ENCODE data around the gene STAB1. TPM values are rescaled to one million over a fixed set of nuclear protein-coding genes. Genes with fewer than 3 reads are reported as not detected.
A peak's percentile ranks its signal among the peaks of the same experiment; 100 is the strongest.

The STAB1 gene
- total and polyA plus RNA-seq, 2 of the 8 experiments (the other 6 are each of a cell fraction or from before 2014, with no cell fraction given) = 1.0 to 1.9 TPM

DNA sequence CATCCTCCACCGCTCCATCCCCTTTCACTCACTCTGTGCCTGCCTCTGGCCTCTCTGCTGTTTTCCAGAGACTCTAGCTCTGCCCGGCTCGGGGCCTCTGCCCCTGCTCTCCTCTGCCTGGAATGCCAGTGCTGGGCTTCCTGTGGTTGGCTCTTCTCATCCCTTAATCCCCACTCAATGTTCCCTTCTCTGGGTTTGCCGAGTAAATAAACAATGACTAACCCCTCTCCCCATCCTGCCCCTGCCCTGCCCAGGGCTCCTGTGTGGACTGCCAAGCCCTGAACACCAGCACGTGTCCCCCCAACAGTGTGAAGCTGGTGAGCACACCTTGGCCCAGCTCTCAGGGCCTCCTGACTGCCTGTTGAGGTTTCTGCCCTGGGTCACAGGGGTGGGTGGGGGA, 12.2 kb downstream of the STAB1 start:
- WGBS, 2 experiments (ENCODE audit: extremely low coverage in 1 of 2, insufficient coverage in 1 of 2, insufficient read length in 1 of 2, insufficient replicate concordance in 2 of 2, low coverage in 1 of 2, low lambda C conversion rate in 2 of 2, missing lambda C conversion rate in 1 of 2) = 80% methylated on average over 5 of the region's 5 CpGs; no CpG with 5 or more reads in 1 of the 2 experiments
- no peak overlapping the region for H3K4ac ChIP-seq (replicated peaks; ENCODE audit: insufficient read length, low read depth, low read length)
- no peak overlapping the region for H3K9ac ChIP-seq (replicated peaks in 1 of 4; ENCODE audit: extremely low read depth in 1 of 4, low read depth in 3 of 4, low read length in 3 of 4)
- ChIA-PET CTCF (ENCODE audit: partially characterized antibody) (no interaction called here), POLR2A (ENCODE audit: partially characterized antibody) (no interaction called here)
- H3K4me2 ChIP-seq (ENCODE audit: insufficient read depth in 1 of 2, low read depth in 2 of 2, low read length in 2 of 2) = no peak overlapping the region
- no peaks in the 10 kb centered on the region for H3K27me3 ChIP-seq (replicated peaks in 1 of 4; ENCODE audit: control insufficient read depth in 3 of 4, extremely low read depth in 1 of 4, insufficient read depth in 3 of 4, low read length in 3 of 4)
- no peak overlapping the region for H3K56ac ChIP-seq (replicated peaks; ENCODE audit: insufficient read length, low read depth, low read length)
- no peak overlapping the region for H2BK20ac ChIP-seq (ENCODE audit: low read length)
- no peaks in the 10 kb centered on the region for H3K79me2 ChIP-seq (ENCODE audit: control insufficient read depth in 1 of 2, insufficient read depth in 2 of 2, low read length in 2 of 2)
- no peaks in the 10 kb centered on the region for H3K23me2 ChIP-seq (ENCODE audit: low read depth, low read length)
- H4K20me1 ChIP-seq (replicated peaks in 1 of 2; ENCODE audit: control insufficient read depth in 1 of 2, insufficient read depth in 2 of 2, low read length in 2 of 2) = no peaks in the 10 kb centered on the region
- no peaks in the 10 kb centered on the region for H3K36me3 ChIP-seq (ENCODE audit: control insufficient read depth in 2 of 4, insufficient read depth in 4 of 4, low read length in 3 of 4)
- H2AK5ac ChIP-seq (ENCODE audit: low read depth, low read length) = no peak overlapping the region
- no peak overlapping the region for H3K27ac ChIP-seq (ENCODE audit: low read depth, low read length)
- H3K14ac ChIP-seq (ENCODE audit: insufficient read length) = no peak overlapping the region
- 0 out of 2 replicates have a peak overlapping the region, but pooled peaks have one; percentile 45 for H4K8ac ChIP-seq (ENCODE audit: extremely low read depth, insufficient read depth, low read length)
- FAIRE-seq = no peak
- no peak for DNase-seq (ENCODE audit: low read depth in 1 of 2, low spot score in 2 of 2)
- no peak overlapping the region for H2BK5ac ChIP-seq (ENCODE audit: low read depth, low read length)
- no peak overlapping the region for H2BK15ac ChIP-seq (ENCODE audit: low read length)
- no peak overlapping the region for H3K23ac ChIP-seq (ENCODE audit: insufficient read length)
- H4K91ac ChIP-seq (replicated peaks; ENCODE audit: insufficient read length, low read length) = no peak overlapping the region
- H3K79me1 ChIP-seq (ENCODE audit: low read depth, low read length) = no peaks in the 10 kb centered on the region
- H3K4me3 ChIP-seq (ENCODE audit: extremely low read depth in 1 of 4, insufficient read depth in 2 of 4, low read depth in 3 of 4, low read length in 4 of 4) = no peak overlapping the region
- no peaks in the 10 kb centered on the region for H3K9me3 ChIP-seq (ENCODE audit: insufficient read depth in 2 of 2, low read depth in 1 of 2, low read length in 1 of 2)
- H2BK120ac ChIP-seq (replicated peaks; ENCODE audit: low read depth, low read length) = no peak overlapping the region
- H4K5ac ChIP-seq (ENCODE audit: insufficient read length, low read depth, low read length) = no peak overlapping the region
- no peak overlapping the region for H3K18ac ChIP-seq (ENCODE audit: extremely low read depth, low read length)
- no peak overlapping the region for H2BK12ac ChIP-seq (ENCODE audit: low read depth, low read length)
- no peak overlapping the region for H2AFZ ChIP-seq (ENCODE audit: low read length)
- H3K4me1 ChIP-seq (replicated peaks in 1 of 4; ENCODE audit: control insufficient read depth in 3 of 4, insufficient read depth in 4 of 4, low read length in 3 of 4) = peaks cover 0 to 9% (median 5%) of the 10 kb centered on the region in 4 experiments; a peak in 4 of 7 replicates
- TF ChIP-seq, protein P1, sequence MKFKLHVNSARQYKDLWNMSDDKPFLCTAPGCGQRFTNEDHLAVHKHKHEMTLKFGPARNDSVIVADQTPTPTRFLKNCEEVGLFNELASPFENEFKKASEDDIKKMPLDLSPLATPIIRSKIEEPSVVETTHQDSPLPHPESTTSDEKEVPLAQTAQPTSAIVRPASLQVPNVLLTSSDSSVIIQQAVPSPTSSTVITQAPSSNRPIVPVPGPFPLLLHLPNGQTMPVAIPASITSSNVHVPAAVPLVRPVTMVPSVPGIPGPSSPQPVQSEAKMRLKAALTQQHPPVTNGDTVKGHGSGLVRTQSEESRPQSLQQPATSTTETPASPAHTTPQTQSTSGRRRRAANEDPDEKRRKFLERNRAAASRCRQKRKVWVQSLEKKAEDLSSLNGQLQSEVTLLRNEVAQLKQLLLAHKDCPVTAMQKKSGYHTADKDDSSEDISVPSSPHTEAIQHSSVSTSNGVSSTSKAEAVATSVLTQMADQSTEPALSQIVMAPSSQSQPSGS (IDR thresholded peaks at IDR 0.05; ENCODE audit: low read length) = no peak
- TF ChIP-seq, protein P2, sequence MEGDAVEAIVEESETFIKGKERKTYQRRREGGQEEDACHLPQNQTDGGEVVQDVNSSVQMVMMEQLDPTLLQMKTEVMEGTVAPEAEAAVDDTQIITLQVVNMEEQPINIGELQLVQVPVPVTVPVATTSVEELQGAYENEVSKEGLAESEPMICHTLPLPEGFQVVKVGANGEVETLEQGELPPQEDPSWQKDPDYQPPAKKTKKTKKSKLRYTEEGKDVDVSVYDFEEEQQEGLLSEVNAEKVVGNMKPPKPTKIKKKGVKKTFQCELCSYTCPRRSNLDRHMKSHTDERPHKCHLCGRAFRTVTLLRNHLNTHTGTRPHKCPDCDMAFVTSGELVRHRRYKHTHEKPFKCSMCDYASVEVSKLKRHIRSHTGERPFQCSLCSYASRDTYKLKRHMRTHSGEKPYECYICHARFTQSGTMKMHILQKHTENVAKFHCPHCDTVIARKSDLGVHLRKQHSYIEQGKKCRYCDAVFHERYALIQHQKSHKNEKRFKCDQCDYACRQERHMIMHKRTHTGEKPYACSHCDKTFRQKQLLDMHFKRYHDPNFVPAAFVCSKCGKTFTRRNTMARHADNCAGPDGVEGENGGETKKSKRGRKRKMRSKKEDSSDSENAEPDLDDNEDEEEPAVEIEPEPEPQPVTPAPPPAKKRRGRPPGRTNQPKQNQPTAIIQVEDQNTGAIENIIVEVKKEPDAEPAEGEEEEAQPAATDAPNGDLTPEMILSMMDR (IDR thresholded peaks at IDR 0.05; ENCODE audit: control extremely low read depth in 1 of 3, insufficient read depth in 1 of 3, low read depth in 1 of 3, low read length in 3 of 3) = no peak
- TF ChIP-seq ZNF274 (IDR thresholded peaks at IDR 0.05; ENCODE audit: borderline replicate concordance, extremely low read depth, low read length) (no peak), EGR1 (IDR thresholded peaks at IDR 0.05; ENCODE audit: borderline replicate concordance, low read depth, low read length) (no peak), SRF (IDR thresholded peaks at IDR 0.05; ENCODE audit: low read depth, low read length) (no peak), BRCA1 (IDR thresholded peaks at IDR 0.05; ENCODE audit: low read depth, low read length) (no peak), TAF7 (optimal IDR thresholded peaks at IDR 0.05; ENCODE audit: borderline replicate concordance, low read depth, low read length) (no peak), POU5F1 (IDR thresholded peaks at IDR 0.05; ENCODE audit: low read depth, low read length) (no peak), CHD2 (IDR thresholded peaks at IDR 0.05; ENCODE audit: low read length) (no peak), TAF1 (IDR thresholded peaks at IDR 0.05; ENCODE audit: low read depth, low read length) (no peak), KDM4A (IDR thresholded peaks at IDR 0.05; ENCODE audit: low read depth, low read length, severe bottlenecking) (no peak)
